8988T (cell line): Measurements from ENCODE around the gene SKP1.

Experiments used
- DNase-seq: peaks from one replicate; pipeline ENCODE4 v3.0.0; 2011

Gene SKP1

GRCh38 chr5:134111741-134112647 lies 64.8 kb downstream of the SKP1 start:
- no peak for DNase-seq

GRCh38 chr5:134110382-134110781 lies 66.4 kb downstream of the SKP1 start:
- no peak for DNase-seq

- no peak for DNase-seq
Measured at GRCh38 chr5:134107779-134108178, 69.0 kb downstream of the SKP1 start.

- DNase-seq = no peak
Measured at GRCh38 chr5:134106991-134107701, 69.6 kb downstream of the SKP1 start.

- DNase-seq = no peak
Measured at GRCh38 chr5:134103998-134104654, 72.6 kb downstream of the SKP1 start.

GRCh38 chr5:134103397-134103796 lies 73.4 kb downstream of the SKP1 start:
- DNase-seq = no peak

- peak; percentile 87 for DNase-seq
Measured at GRCh38 chr5:134101686-134102439, 74.9 kb downstream of the SKP1 start.

- no peak for DNase-seq
Measured at GRCh38 chr5:134100283-134101091, 76.3 kb downstream of the SKP1 start.

GRCh38 chr5:134099939-134100282 lies 76.8 kb downstream of the SKP1 start:
- DNase-seq = no peak

- DNase-seq = no peak
Measured at GRCh38 chr5:134099288-134099872, 77.4 kb downstream of the SKP1 start.
